ENCODE data around the gene SLC10A7. TPM values are rescaled to one million over a fixed set of nuclear protein-coding genes. Genes with fewer than 3 reads are reported as not detected.

The SLC10A7 gene
- total RNA-seq, 1 experiment from 2014 or later: 3.9 TPM

DNA sequence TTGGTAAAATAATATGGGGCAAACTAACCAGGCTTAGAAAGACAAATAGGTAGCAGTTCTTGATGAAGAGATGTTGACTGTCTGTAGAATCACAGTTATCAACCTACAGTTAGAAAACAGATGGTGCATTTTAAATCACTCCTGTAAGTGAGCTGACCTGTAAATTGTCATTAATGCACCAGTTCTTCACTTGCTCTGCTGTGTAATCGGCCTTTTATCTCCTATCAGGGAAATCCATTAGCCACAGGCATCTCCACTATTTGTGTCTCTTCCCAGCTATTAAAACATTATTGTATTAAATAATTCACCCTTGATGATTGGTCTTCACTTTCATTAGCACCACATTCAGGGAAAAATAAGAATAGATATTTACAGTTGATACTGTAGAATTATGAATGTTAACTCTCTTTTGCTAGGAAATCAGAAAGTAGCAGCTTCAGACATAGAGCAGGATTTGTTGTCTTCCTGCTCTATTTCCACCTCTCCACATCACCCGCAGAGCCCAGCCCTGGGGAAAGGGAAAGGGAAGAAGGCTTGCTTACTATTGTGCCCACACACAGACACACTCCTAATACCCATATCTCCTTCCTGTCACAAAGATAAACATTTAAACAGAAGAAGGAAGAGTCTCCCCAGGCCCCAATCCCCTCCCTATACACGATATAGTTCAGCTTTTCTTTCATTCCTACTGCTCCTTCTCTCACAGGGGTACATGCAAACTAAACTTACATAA, 210.3 kb downstream of the SLC10A7 start:
- H3K14ac ChIP-seq (ENCODE audit: insufficient read depth, low read length): no peak overlapping the region
- no peaks in the 10 kb centered on the region for H3K23me2 ChIP-seq (ENCODE audit: insufficient read length, low read depth, low read length, poor library complexity, severe bottlenecking)
- H3K4me1 ChIP-seq (ENCODE audit: insufficient read depth, low read length): no peaks in the 10 kb centered on the region
- H4K20me1 ChIP-seq (ENCODE audit: control insufficient read depth, insufficient read depth, insufficient read length): no peaks in the 10 kb centered on the region
- H2BK20ac ChIP-seq (ENCODE audit: low read depth, low read length, poor library complexity, severe bottlenecking): no peak overlapping the region
- TF ChIP-seq, protein P1, sequence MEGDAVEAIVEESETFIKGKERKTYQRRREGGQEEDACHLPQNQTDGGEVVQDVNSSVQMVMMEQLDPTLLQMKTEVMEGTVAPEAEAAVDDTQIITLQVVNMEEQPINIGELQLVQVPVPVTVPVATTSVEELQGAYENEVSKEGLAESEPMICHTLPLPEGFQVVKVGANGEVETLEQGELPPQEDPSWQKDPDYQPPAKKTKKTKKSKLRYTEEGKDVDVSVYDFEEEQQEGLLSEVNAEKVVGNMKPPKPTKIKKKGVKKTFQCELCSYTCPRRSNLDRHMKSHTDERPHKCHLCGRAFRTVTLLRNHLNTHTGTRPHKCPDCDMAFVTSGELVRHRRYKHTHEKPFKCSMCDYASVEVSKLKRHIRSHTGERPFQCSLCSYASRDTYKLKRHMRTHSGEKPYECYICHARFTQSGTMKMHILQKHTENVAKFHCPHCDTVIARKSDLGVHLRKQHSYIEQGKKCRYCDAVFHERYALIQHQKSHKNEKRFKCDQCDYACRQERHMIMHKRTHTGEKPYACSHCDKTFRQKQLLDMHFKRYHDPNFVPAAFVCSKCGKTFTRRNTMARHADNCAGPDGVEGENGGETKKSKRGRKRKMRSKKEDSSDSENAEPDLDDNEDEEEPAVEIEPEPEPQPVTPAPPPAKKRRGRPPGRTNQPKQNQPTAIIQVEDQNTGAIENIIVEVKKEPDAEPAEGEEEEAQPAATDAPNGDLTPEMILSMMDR (conservative IDR thresholded peaks at IDR 0.05): no peak
- Mint-ChIP-seq H3K9me3 (no peaks in the 10 kb centered on the region), H3K36me3 (ENCODE audit: insufficient read depth in 1 of 3, low read depth in 3 of 3) (no peaks in the 10 kb centered on the region), H3K4me1 (no peaks in the 10 kb centered on the region), H3K27me3 (ENCODE audit: low read depth) (no peaks in the 10 kb centered on the region), H3K27ac (peak overlapping the region in 1 of 3 experiments; percentile 77; a peak in 1 of 7 replicates), H3K4me3 (no peak overlapping the region)
- no peak overlapping the region for H3K4me2 ChIP-seq (ENCODE audit: insufficient read depth, insufficient read length, low read length)
- H3K4ac ChIP-seq (ENCODE audit: low read depth, low read length): no peak overlapping the region
- no peaks in the 10 kb centered on the region for H3K27me3 ChIP-seq (ENCODE audit: insufficient read depth, low read length)
- H3K9ac ChIP-seq (ENCODE audit: extremely low read depth, insufficient read length, low read length): no peak overlapping the region
- H3K27ac ChIP-seq (ENCODE audit: insufficient read length, low read depth, low read length): no peak overlapping the region
- H2BK5ac ChIP-seq (ENCODE audit: insufficient read length, low read length): no peak overlapping the region
- DNase-seq: no peak
- H3K9me3 ChIP-seq (ENCODE audit: control insufficient read depth, low read depth, low read length): no peaks in the 10 kb centered on the region
- no peak overlapping the region for H4K5ac ChIP-seq (ENCODE audit: insufficient read length, low read depth, low read length)
- no peak overlapping the region for H2BK12ac ChIP-seq (ENCODE audit: insufficient read length, low read depth, low read length)
- H4K91ac ChIP-seq (ENCODE audit: insufficient read length, low read depth, low read length): no peak overlapping the region
- H3K56ac ChIP-seq (ENCODE audit: insufficient read length, low read depth, low read length): no peak overlapping the region
- H3T11ph ChIP-seq (ENCODE audit: low read length): no peak overlapping the region
- no peak overlapping the region for H2AK5ac ChIP-seq (ENCODE audit: insufficient read length, low read length)
- no peaks in the 10 kb centered on the region for H3K79me1 ChIP-seq (ENCODE audit: insufficient read depth, low read depth, low read length, poor library complexity, severe bottlenecking)
- no peak overlapping the region for H3K23ac ChIP-seq (ENCODE audit: insufficient read length, low read depth, low read length)
- no peaks in the 10 kb centered on the region for H3K79me2 ChIP-seq (ENCODE audit: insufficient read depth, low read length)
- no peak overlapping the region for H2AFZ ChIP-seq (ENCODE audit: low read length)
- H2BK15ac ChIP-seq (ENCODE audit: low read depth, low read length): no peak overlapping the region
- no peak overlapping the region for H4K8ac ChIP-seq (replicated peaks; ENCODE audit: insufficient read length, low read depth, low read length)
- no CpG with 5 or more reads among the region's 3 CpGs for WGBS (ENCODE audit: extremely low coverage, insufficient read length, low lambda C conversion rate)
- H3K18ac ChIP-seq (ENCODE audit: insufficient read length, low read depth, low read length): no peak overlapping the region
- H2BK120ac ChIP-seq (ENCODE audit: low read depth, low read length, poor library complexity, severe bottlenecking): no peak overlapping the region
